PC-3 (cell line): ENCODE results near the gene ZFX.

Source experiments
- CTCF ChIP-seq: fragments of 300-600 bp; sonication (generic); conservative IDR thresholded peaks from 2 replicates; pipeline ENCODE4 v1.5.1; 2017; ENCODE audit warnings: antibody characterized with exemption, low read depth, mild to moderate bottlenecking, low read length
- EZH2phosphoT487 ChIP-seq: fragments of 300-600 bp; sonication (generic); IDR thresholded peaks from 2 replicates; pipeline ENCODE4 v1.6.1; 2018; ENCODE audit warnings: mild to moderate bottlenecking, antibody characterized with exemption, low read length, borderline replicate concordance

- no peak for TF ChIP-seq EZH2phosphoT487
- TF ChIP-seq CTCF: no peak
These were observed 3.8 kb downstream of the ZFX start for GRCh38 chrX:24153178-24153795.
